SK-N-MC (cell line): ENCODE measurements around the gene ACOT8.

ENCODE experiments used
- DNase-seq: peaks from one replicate; pipeline ENCODE4 v3.0.0-alpha.2; 2011; ENCODE audit warnings: low read depth, low spot score
- H3K27ac ChIP-seq: fragments of 200-600 bp; sonication (generic); 2 replicates; pipeline ENCODE4 v1.5.1; 2016; ENCODE audit warnings: mixed run types
- H3K36me3 ChIP-seq: fragments of 200-600 bp; sonication (generic); 2 replicates; pipeline ENCODE4 v1.6.1; 2017; ENCODE audit warnings: antibody characterized with exemption, low read length, mixed read lengths; ENCODE audit not compliant: insufficient read depth
- H3K4me3 ChIP-seq: fragments of 200-600 bp; sonication (generic); 2 replicates; pipeline ENCODE4 v1.5.1; 2016
- H3K9ac ChIP-seq: fragments of 200-600 bp; sonication (generic); 2 replicates; pipeline ENCODE4 v1.8.0; 2017; ENCODE audit warnings: mixed run types, mixed read lengths; ENCODE audit not compliant: insufficient read length
- H3K9me3 ChIP-seq: fragments of 200-600 bp; sonication (generic); 2 replicates; pipeline ENCODE4 v1.6.1; 2017; ENCODE audit warnings: low read depth, mild to moderate bottlenecking, antibody characterized with exemption, low read length, moderate library complexity, mixed read lengths
- EZH2 ChIP-seq: fragments of 200-600 bp; sonication (generic); IDR thresholded peaks from one replicate; pipeline ENCODE4 v1.6.1; 2017; ENCODE audit warnings: antibody characterized with exemption
- FOXP2 ChIP-seq: optimal IDR thresholded peaks from 2 replicates; pipeline ENCODE3; 2011; ENCODE audit warnings: mild to moderate bottlenecking, moderate library complexity; ENCODE audit not compliant: insufficient read depth; ENCODE audit errors: extremely low read length, control extremely low read depth
- POLR2AphosphoS5 ChIP-seq: IDR thresholded peaks from 2 replicates; pipeline ENCODE4 v1.6.1; 2012; ENCODE audit warnings: mild to moderate bottlenecking, low read depth, low read length, borderline replicate concordance

Gene ACOT8

GRCh38 chr20:45850926-45851325 is 6.3 kb downstream of the ACOT8 start:
- DNase-seq: no peak
- Histone ChIP-seq H3K4me3 (no peak overlapping the region), H3K9ac (no peak overlapping the region), H3K27ac (no peak overlapping the region), H3K36me3 (no peaks in the 10 kb centered on the region), H3K9me3 (no peaks in the 10 kb centered on the region)
- no peak for TF ChIP-seq EZH2
- TF ChIP-seq FOXP2: no peak

DNA sequence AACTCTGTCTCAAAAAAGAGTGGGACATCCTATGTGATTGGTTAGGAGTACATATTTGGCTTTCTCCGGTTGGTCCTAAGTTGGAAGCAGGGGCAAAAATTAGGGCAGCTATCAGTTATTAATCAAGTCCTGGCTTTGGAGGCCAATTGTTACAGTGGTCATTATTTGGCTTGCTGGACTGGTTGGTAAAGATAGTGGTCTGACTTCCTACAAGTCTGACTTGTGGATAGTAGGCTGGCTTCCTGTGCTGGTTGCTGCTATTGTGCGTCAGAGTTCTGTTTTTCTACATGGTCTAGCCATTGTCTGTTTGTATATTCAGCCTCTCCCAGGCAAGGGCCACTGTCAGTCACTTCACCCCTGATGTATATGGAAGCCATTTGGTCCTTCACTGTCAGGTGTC is 7.0 kb downstream of the ACOT8 start:
- TF ChIP-seq EZH2 (no peak), FOXP2 (no peak), POLR2AphosphoS5 (no peak)
- no peak for DNase-seq
- Histone ChIP-seq H3K4me3 (no peak overlapping the region), H3K27ac (no peak overlapping the region), H3K36me3 (no peaks in the 10 kb centered on the region), H3K9ac (no peak overlapping the region), H3K9me3 (no peaks in the 10 kb centered on the region)

- no peak overlapping the region for H3K4me3 ChIP-seq
These were observed 8.1 kb downstream of the ACOT8 start for GRCh38 chr20:45848969-45849582.

GRCh38 chr20:45848421-45848820 is 8.8 kb downstream of the ACOT8 start:
- Histone ChIP-seq H3K27ac (no peak overlapping the region), H3K9me3 (no peaks in the 10 kb centered on the region), H3K4me3 (no peak overlapping the region), H3K9ac (no peak overlapping the region), H3K36me3 (no peaks in the 10 kb centered on the region; the same call in 1 of the 2 replicates)
- DNase-seq: no peak
- TF ChIP-seq POLR2AphosphoS5: no peak
- TF ChIP-seq EZH2: no peak
- TF ChIP-seq FOXP2: no peak

More at GRCh38 chr20:45848969-45849582, 8.1 kb downstream of the ACOT8 start:
- H3K9ac ChIP-seq: no peak overlapping the region
- no peak for DNase-seq
- TF ChIP-seq POLR2AphosphoS5: no peak
- TF ChIP-seq EZH2: no peak
- no peak for TF ChIP-seq FOXP2
- no peaks in the 10 kb centered on the region for H3K36me3 ChIP-seq
- H3K9me3 ChIP-seq: no peaks in the 10 kb centered on the region
- H3K27ac ChIP-seq: no peak overlapping the region

GRCh38 chr20:45845452-45845851 is 11.7 kb downstream of the ACOT8 start:
- H3K4me3 ChIP-seq: no peak overlapping the region
- DNase-seq: no peak
- H3K36me3 ChIP-seq: no peaks in the 10 kb centered on the region; the same call in 1 of the 2 replicates
- no peaks in the 10 kb centered on the region for H3K9me3 ChIP-seq
- no peak overlapping the region for H3K27ac ChIP-seq
- no peak overlapping the region for H3K9ac ChIP-seq
- TF ChIP-seq EZH2: no peak
- TF ChIP-seq POLR2AphosphoS5: no peak
- no peak for TF ChIP-seq FOXP2

GRCh38 chr20:45843506-45843905 is 13.7 kb downstream of the ACOT8 start:
- Histone ChIP-seq H3K9me3 (no peaks in the 10 kb centered on the region), H3K9ac (no peak overlapping the region), H3K27ac (no peak overlapping the region), H3K4me3 (no peak overlapping the region), H3K36me3 (no peaks in the 10 kb centered on the region; the same call in 1 of the 2 replicates)
- TF ChIP-seq POLR2AphosphoS5 (no peak), FOXP2 (no peak), EZH2 (no peak)
- no peak for DNase-seq

GRCh38 chr20:45842169-45842812 is 14.9 kb downstream of the ACOT8 start:
- Histone ChIP-seq H3K27ac (no peak overlapping the region), H3K9ac (no peak overlapping the region), H3K4me3 (no peak overlapping the region), H3K36me3 (no peaks in the 10 kb centered on the region; the same call in 1 of the 2 replicates), H3K9me3 (no peaks in the 10 kb centered on the region)
- no peak for DNase-seq
- TF ChIP-seq EZH2: no peak
- no peak for TF ChIP-seq POLR2AphosphoS5
- TF ChIP-seq FOXP2: no peak

DNA sequence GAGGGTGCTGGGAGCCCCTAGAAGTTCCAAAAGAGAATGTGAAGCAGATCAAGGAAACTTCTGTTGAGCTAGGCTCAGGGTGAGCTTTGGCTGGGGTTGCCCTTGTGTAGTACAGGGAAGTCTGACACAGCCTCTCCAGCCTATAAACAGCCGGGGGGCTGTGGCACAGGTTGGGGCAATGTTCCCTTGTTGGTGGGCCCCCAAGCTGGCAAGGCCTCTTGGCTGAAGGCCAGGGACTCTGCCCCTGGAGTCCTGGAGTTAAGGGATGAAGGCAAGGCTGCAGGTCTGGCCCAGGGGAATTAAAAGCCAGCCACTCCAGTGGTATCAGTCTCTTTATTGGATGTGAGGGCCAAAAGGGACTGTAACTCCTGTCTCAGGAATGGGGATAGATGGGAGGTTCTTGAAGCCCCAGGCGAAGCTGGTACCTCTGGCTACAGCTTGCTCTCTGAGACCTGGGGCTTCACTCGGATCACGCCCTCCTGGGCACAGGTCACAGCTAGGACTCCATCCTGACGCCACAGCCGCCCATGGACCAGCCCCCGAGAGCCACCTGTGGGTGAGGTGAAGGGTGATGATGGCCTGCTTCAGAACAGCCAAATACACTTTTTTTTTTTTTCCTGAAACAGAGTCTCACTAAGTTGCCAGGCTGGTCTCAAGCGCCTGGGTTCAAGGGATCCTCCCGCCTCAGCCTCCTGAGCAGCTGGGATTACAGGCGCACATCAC is 15.6 kb downstream of the ACOT8 start:
- H3K9me3 ChIP-seq: no peaks in the 10 kb centered on the region
- DNase-seq: no peak
- H3K4me3 ChIP-seq: no peak overlapping the region
- H3K36me3 ChIP-seq: no peaks in the 10 kb centered on the region; the same call in 1 of the 2 replicates
- TF ChIP-seq EZH2: no peak
- no peak for TF ChIP-seq FOXP2
- no peak for TF ChIP-seq POLR2AphosphoS5
- H3K9ac ChIP-seq: no peak overlapping the region
- H3K27ac ChIP-seq: no peak overlapping the region

DNA sequence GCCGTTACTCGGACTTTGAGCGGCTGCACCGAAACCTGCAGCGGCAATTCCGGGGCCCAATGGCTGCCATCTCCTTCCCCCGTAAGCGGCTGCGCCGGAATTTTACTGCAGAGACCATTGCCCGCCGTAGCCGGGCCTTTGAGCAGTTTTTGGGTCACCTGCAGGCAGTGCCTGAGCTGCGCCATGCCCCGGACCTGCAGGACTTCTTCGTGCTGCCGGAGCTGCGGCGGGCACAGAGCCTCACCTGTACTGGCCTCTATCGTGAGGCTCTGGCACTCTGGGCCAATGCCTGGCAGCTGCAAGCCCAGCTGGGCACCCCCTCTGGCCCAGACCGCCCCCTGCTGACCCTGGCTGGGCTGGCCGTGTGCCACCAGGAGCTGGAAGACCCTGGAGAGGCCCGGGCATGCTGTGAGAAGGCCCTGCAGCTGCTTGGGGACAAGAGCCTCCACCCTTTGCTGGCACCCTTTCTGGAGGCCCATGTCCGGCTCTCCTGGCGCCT is 16.4 kb downstream of the ACOT8 start:
- H3K36me3 ChIP-seq: no peaks in the 10 kb centered on the region; the same call in 1 of the 2 replicates

More for the DNA sequence above, 16.4 kb downstream of the ACOT8 start:
- no peak overlapping the region for H3K27ac ChIP-seq
- TF ChIP-seq FOXP2 (no peak), POLR2AphosphoS5 (no peak), EZH2 (no peak)
- no peak for DNase-seq
- no peak overlapping the region for H3K4me3 ChIP-seq
- H3K9me3 ChIP-seq: no peaks in the 10 kb centered on the region
- H3K9ac ChIP-seq: no peak overlapping the region
